Stimulated activated CD8-positive, alpha-beta memory T cell treated with anti-CD3 and anti-CD28 coated beads, Interleukin-12 subunit alpha, Interleukin-12 subunit beta, amount 100 ng/mL, for 24 hours (primary cell): ENCODE results near the gene SHISA7.

Experiments
- DNase-seq: peaks from one replicate; pipeline ENCODE4 v3.0.0-alpha.2; 2020; ENCODE audit errors: extremely low read depth

Gene SHISA7

DNA sequence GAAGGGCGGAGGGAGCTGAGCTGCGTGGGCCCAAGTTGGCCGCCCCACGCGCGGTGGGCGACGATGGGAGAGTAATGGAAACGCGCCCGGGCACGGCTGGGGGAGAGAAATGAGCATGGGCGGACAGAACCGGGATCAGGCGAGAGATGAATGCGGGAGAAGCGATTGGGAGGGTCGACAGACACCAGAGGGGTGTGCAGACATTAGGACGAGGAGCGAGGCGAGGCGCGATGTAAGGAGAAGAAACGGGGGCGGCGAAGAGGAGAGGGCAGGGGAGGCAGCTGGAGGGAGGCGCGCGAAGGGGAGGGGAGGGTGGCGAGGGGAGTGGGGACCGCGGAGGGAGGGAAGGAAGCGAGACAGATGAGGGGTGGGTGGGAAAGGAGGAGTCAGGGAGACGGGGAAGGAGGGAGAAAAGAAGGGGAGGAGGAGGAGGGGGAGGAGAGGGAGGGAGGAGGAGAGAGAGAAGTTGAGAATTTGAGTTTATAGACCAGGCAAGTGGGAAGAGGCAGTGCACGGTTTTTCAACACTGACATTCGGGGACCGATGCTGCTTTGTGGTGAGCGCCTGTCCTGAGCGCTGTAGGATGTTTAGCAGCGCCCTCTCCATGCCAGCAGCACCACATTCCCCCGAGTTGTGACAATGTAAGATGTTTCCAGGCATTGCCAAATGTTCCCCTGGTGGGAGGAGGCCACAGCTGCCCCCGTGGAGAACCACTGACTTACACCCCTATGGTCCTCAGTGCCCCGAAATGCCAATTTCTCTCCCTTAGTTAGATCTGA lies at the start of gene SHISA7:
SHISA7 (minus strand) TSS at position 256 of the 779 bp plus-strand sequence. CDS start 437 bp downstream, outside the sequence.
- DNase-seq = no peak

DNA sequence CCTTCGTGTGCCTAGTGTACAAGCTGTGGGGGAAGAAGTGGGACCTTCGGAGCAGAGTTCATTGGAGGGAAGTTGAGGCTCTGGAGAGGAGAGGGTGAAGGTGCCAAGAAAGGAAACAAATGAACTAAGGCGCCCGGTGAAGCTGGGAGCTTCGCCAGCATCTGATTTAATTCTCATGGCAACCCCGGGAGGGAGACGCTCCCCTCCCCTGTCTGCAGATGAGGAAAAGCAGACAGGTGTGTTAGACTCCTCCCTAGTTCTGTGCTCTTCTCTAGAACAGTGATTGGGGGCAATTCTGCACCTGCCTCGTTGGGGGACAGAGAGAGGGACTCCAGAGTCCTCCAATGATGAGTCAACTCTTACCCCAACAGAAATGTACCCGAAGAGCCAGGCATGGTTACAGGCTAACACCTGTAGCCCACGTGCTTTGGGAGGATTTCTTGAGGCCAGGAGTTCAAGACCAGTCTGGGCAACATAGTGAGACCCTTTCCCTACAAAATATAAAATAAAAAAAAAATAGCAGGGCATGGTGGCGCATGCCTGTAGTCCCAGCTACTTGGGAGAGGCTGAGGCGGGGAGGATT lies 49.4 kb upstream of the SHISA7 start:
- DNase-seq = no peak

DNA sequence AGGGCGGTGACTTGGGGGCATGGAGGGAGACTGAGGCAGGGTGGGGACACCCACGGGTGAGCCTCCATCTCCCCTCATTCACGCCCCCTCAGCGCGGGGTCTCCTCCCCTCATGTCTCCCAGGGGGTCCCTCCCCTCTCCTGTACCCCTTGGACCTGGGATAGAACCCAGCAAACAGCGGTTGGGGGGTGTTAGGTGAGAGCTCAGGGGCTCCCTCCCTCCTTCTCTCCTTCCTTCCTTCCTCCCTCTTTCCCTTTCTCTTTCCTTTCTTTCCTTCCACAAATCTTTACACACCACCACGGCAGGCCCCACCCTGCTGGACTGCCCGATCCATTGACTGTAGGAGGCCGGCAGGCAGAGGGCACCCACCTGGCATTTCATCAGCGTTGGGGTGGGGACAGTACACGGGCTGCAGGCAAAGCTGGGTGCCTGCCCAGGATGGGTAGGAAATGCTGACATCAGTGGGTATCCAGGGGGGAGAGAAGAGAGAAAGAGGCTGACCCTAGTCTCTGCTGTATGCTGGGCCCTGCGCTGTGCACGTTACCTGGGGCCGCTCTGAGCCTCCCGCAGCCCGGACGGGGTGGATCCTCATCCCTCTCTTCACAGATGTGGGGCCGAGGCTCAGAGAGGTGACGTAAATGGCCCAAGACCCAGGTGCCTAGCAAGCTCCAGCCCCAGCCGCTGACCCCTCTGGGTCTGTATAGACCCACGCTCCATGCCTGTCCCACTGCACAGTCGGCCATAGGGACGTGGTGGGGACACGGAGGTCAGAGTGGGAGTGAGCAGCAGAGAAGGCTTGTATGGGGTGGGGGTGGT lies 48.7 kb upstream of the SHISA7 start:
- no peak for DNase-seq

DNA sequence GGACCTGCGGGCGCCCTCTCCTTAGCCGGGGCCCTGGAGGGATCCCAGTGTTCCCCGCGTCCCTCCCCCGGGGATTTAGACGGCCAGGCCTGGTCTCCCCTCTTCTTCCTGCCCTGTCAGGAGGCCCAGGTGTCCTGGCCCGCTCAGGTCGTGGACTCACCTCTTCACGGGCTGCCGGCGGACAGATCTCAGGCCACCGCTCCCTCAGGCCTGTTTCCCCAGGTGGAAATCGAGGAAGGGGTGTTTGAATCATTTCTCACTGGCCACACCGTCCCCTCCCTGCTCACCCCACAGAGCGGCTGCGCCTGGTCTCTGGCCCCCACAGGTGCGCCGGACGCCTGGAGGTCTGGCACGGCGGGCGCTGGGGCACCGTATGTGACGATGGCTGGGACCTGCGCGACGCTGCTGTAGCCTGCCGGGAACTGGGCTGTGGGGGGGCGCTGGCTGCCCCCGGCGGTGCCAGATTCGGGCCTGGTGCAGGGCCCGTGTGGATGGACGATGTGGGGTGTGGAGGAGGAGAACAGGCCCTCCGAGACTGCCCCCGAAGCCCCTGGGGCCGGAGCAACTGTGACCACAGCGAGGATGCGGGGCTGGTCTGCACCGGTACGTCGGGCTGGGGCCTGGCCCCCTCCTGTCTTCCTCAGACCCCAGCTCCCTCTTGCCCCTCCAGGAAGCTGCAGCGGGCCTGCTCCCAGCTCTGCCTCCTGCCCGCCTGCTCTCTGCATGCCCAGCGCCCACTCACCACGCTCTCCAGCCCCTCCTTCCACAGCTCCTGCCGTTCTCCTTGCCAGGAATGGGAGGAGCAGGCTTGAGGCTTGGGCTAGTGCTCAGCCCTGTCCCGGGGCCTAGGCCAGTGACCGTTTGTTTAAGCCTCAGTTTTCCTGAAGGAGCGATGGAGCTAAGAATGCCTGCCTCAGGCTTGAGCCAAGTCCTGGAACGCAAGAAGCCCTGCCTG lies 47.7 kb upstream of the SHISA7 start:
- DNase-seq = no peak

DNA sequence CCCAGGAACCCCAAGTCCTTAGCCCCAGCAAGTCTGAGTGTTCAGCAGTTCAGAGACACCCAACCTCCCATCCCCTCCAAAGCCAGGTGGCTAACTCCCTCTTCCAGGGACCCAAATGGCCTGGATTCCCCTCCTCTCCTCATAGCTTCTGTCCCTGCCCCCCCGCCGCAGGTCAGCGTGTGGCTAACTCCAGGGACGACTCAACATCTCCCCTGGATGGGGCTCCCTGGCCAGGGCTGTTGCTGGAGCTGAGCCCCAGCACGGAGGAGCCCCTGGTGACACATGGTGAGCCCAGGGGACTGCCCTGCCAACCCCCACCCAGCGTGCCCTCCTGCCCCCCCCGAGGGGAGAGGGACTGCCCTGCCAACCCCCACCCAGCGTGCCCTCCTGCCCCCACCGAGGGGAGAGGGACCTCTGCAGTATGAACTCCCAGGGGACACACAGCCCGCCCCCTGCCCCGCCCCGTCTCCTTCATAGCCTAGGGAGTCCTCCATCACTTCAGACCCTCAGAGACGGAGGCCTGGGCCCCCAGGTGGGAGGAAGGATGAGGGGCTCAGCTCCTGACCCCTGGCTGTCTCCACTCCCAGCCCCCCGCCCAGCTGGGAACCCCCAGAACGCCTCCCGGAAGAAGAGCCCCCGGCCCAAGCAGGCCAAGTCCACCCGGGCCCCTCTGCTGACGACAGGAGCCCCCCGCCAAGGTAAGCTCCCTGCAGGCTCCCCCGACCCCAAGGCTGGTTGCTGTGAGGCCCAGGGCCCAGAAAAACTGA lies 46.8 kb upstream of the SHISA7 start:
- no peak for DNase-seq

DNA sequence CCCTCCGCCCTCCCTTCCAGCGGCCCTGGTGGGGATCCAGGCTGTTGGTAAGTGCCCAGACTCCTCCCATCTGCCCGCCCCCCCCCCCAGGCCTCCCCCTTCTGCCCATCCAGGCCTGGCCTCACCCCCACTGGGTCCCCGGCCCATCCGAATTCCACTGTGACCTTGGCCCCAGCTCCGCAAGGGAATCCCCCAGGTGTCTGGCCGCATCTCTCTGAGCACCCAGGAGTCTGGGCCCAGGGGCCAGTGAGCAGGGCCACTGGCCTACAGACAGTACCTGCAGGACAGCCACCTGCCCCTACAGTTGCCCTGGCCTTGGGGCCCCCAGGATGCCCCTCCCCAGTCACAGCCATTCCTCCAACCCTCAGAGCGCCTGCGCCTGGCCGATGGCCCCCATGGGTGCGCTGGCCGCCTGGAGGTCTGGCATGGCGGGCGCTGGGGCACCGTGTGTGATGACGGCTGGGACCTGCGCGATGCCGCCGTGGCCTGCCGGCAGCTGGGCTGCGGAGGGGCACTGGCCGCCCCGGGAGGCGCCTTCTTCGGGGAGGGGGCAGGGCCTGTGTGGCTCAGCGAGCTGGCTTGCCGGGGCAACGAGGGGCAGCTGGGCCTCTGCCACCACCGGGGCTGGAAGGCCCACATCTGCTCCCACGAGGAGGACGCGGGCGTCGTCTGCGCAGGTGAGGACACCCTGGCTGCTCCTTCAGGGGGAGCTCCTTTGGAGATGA lies 46.0 kb upstream of the SHISA7 start:
- DNase-seq = no peak

DNA sequence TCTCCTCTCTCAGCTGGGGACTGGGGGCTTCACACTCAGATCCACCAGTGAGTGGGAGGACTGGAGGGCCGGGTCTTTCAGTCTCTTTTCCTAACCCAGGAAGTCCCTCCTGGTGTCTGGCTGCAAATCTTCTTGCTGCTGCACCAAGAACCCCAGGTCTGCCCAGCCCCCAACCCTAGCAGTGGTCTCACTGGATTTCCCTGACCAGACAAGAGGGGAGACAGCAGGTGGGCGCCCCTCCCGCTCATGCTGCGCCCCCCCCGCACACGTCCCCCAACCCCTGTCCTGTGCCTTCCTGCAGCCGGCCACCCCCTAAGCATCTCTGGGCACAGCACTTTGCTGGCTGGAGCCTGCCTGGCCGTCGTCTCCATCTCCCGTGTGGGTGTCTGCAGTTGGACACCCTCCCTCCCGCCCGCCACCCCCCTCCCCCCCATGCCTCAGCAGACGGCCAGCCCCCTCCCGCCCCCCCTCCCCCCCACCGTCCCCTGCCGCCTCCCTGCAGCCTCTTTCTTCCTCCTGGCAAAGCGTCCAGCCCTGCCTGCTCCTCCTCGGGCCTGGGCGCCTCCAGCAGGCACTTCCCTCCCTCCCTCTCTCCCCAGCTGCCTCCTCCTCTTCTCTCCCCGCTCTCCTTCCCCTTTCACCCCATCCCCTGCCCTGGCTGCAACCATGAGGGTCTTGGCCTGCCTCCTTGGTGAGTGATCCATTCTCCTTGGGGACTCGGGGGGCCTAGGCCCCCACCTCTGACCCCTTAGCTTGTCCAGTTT lies 45.0 kb upstream of the SHISA7 start, which contains the start of gene SSC5D:
SSC5D (plus strand) TSS at position 513 of the 764 bp plus-strand sequence; CDS start at position 667, 154 bp downstream.
- no peak for DNase-seq

DNA sequence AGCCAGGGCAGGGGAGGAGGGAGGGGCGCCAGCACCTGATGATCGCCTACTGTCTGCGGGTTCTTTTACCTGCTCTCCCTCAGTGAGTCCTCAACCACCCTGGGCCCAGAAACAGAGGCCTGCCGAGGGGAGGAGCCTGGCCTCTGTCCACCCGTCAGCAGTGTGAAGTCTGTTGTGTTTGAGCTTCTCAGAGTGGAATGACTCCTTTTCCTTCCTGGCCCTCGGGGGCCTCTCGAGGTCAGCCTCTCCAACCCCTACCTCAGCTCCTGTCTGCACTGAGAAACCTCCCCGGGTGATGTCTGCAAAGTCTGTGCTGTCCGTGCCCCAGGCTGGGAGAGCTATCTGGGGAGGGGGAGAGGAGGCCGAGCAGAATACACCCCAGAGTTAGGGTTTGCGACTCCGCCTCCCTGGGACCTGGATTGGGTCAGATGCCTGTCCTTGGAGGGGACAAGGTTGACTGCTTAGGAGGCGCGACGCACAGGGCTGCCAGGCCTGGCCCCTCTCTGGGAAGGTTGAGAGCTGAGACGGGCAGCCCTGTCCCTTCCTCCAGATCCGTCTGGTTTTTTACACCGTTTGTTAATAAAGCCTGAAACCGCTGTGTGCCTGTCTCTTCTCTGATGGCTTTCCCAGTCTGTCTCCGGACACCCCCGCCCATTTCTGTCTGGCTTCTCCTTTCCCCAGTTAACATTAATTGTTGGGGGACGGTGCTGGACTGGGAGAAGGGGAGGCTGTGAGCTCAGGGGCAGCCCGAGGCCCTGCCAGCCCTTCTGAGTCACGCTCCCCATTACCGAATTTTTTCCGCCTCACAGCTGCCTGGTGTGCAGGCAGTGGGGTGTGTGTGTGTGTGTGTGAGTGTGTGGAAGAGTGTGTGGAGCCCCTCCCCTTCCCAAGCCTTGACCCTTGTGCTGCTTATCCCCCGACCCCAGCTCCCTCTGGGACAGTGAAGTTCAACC lies 44.1 kb upstream of the SHISA7 start:
- DNase-seq = no peak

DNA sequence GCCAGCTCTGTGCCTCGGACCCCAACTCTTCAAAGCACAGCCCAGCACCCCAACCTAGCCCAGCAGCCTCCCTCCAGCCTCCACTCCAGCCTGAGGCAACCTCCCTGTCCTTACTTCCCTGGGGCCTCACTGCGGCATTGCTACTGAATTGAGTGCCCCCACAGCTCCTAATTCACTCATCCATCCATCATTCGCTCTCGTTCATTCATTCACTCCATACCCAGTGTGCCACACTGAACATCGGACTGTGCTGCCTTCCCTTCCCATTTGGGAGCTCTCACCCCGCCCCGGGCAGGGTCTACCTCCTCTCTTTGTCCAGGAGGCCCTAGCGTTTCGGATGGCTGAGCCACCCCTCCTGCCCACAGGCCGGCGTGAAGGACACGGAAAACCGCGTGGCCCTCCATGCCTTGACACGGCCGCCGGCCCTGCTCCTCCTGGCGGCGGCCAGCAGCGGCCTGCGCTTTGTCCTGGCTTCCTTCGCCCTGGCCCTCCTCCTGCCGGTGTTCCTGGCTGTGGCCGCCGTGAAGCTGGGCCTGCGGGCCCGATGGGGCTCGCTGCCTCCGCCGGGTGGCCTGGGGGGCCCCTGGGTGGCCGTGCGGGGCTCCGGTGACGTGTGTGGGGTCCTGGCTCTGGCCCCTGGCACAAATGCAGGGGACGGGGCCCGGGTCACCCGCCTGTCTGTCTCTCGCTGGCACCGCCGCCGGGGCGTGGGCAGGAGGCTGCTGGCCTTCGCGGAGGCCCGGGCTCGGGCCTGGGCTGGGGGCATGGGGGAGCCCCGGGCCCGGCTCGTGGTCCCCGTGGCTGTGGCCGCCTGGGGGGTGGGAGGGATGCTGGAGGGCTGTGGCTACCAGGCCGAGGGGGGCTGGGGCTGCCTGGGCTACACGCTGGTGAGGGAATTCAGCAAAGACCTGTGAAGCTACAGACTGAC lies 43.2 kb upstream of the SHISA7 start:
- DNase-seq = no peak

DNA sequence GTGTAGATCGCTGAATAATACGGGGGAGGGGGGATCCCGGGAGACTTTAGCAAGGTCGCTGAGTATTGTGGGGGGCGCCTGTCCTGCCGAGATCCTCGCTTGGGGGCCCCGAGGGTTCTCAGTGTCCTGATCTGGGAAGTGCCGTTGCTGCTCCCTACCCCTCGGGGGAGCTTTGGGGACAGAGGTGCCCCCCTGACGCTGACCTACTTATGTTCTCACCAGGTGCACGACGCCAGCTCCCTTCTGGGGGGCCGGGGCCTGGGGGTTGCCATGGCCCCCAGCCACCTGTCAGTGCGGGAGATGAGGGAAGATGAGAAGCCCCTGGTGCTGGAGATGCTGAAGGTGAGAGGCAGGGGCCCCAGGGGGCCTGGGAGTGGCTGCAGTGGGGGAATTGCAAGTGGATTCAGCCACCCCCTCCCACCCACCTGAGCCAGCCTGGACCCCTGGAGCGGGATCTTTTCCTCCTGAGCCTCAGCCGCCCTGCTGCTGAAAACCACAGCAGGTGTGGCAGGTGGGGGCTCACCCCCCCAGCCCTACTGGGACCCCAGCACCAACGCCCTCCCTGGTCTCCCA lies 42.4 kb upstream of the SHISA7 start:
- DNase-seq = no peak

DNA sequence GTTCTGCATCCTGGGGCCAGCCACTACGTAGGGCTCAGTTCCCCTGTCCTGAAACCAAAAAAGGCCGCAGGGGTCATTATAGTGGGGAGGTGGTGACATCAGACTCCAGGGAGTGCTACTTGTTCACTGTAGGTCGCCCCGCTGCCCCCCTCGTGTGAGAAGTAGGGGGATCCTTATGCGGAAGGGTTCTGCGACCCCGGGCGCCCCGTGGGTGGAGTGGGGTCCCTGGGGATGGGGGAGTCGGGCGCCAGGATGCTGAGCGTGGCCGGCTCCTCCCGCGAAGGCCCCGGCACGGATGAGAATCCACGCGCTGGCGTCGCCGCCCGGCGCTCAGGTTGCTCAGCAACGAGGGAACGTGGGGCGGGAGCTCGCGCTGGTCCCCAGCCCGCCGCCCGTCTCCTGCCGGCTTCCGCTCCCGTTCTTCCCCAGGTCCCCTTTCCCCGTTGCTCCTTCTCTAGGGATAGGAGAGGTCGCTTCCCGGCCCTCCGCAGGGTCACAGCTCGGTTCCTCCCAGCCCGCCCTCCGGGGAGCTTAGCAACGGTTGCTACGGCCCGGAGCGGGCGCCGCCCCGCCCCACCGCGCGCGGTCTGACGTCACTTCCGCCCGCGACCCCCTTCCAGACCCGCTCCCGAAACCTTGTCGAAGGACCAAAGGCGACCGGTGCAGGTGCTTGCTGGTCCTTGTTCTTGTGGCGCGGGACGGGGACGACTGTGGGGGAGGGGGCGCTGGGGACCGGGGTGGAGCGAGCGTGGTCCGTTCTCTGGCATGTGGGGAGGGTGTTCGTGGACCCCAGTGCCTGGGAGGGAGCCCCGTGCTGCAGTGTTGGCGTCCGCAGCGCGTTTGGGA lies 41.7 kb upstream of the SHISA7 start, which contains the start of gene NAT14:
NAT14 (plus strand) TSS at position 596 of the 846 bp plus-strand sequence. CDS start 521 bp downstream, outside the sequence.
- peak; percentile 14 for DNase-seq

DNA sequence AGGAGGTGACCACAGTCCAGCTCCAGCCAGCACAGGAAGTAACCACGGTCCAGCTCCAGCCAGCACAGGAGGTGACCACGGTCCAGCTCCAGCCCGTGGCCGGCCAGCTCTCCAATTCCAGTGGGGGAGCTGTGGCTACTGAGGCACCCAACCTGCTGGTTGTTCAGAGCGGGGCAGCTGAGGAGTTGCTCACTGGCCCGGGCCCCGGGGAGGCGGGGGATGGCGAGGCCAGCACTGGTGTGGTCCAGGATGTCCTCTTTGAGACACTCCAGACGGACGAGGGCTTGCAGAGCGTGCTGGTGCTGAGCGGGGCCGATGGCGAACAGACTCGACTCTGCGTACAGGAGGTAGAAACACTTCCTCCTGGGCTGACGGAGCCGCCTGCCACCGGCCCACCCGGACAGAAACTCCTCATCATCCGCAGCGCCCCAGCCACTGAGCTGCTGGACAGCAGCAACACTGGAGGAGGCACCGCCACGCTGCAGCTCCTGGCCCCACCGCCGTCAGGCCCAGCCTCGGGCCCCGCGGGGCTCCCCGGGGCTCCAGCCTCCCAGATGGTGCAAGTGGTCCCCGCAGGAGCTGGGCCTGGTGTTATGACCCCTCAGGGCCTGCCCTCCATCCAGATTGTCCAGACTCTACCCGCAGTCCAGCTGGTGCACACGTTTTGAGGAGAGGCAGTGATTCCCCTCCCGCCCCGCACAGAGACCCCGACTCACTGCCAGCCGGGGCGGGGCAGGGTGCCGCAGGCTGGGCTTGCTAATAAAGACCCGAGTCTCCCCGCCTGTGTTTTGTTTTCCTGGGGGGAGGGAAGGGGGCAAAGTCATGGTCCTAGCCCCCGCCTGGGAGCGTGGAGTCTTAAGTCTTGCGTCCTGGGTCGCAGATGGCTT lies 40.8 kb upstream of the SHISA7 start:
- DNase-seq = no peak

DNA sequence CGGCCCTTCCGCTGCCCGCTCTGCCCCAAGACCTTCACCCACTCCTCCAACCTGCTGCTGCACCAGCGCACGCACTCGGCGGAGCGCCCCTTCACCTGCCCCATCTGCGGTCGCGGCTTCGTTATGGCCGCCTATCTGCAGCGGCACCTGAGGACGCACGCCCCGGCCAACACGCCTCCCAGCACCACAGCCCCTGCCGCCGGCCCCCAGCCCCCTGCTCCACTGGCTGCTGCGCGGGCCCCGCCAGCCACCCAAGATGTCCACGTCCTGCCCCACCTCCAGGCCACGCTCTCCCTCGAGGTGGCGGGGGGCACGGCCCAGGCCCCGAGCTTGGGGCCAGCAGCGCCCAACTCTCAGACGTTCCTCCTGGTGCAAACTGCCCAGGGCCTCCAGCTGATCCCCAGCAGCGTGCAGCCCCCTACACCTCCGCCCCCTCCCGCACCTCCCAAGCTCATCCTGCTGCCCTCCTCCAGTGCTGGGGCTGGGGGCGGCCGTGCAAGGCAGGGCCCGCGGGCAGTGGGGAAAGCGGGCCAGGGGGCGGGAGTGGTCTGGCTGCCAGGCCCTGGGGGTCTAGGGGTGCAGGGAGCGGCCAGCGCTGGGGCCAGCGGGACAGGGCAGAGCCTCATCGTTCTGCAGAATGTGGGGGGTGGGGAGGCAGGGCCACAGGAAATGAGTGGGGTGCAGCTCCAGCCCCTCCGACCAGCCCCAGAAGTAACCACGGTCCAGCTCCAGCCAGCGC lies 40.0 kb upstream of the SHISA7 start:
- DNase-seq = no peak
